OCI-LY3 (cell line): Measurements from ENCODE around the gene TRPV6.

Source experiments
- CTCF ChIP-seq: fragments of 200-600, 300-600 bp; sonication (generic); IDR thresholded peaks from 2 replicates; pipeline ENCODE4 v1.5.1; 2014; ENCODE audit warnings: antibody characterized with exemption, low read length, low read depth
- EZH2phosphoT487 ChIP-seq: fragments of 200-600 bp; shearing (Covaris generic); IDR thresholded peaks from 2 replicates; pipeline ENCODE4 v1.6.1; 2018; ENCODE audit warnings: antibody characterized with exemption, mixed run types, low read depth

DNA sequence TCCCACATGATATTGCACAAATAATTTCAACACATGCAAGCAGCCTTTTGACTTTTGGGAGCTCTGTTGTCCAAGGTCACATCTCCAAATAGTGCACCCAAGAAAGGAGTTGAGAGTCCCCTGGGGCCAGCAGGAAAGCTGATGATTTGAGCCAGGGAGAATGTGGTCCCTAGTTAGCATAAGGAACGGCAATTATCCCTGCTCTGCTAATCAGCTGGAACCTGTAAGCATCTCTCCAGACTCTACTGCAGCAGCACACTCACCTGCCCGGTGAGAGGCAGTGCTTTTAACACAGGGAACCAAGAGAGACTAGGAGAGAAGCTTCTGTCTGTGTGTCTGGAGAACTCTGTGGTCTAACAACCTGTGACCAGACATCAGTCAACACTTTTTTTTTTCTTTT is 31.0 kb upstream of the TRPV6 start:
- TF ChIP-seq CTCF (no peak), EZH2phosphoT487 (no peak)
